HepG2 (cell line): ENCODE data around the gene EPO. TPM values are rescaled to one million over a fixed set of nuclear protein-coding genes. Genes with fewer than 3 reads are reported as not detected.

ENCODE experiments used
- ASH2L ChIP-seq: fragments of 300-600, 200-600 bp; sonication (generic); IDR thresholded peaks from 2 replicates; pipeline ENCODE4 v1.7.0; 2017; ENCODE audit warnings: low read depth, mild to moderate bottlenecking, moderate library complexity, mixed read lengths, low read length; ENCODE audit not compliant: insufficient read length
- CERS6 ChIP-seq: sonication (generic); formaldehyde crosslinking; IDR thresholded peaks from 2 replicates; pipeline ENCODE4 v1.5.0; 2020; ENCODE audit warnings: missing genetic modification reagents
- ESRRA ChIP-seq: sonication (generic); formaldehyde crosslinking; IDR thresholded peaks from 2 replicates; pipeline ENCODE4 v1.5.1; 2020; ENCODE audit warnings: mild to moderate bottlenecking, low read depth, missing genetic modification reagents
- PRDM4 ChIP-seq: sonication (generic); formaldehyde crosslinking; IDR thresholded peaks from 2 replicates; pipeline ENCODE4 v1.9.0; 2021; ENCODE audit warnings: missing genetic modification reagents, borderline replicate concordance
- PRMT3 ChIP-seq: sonication (generic); formaldehyde crosslinking; IDR thresholded peaks from 2 replicates; pipeline ENCODE4 v1.8.1; 2022; ENCODE audit warnings: low read depth, mild to moderate bottlenecking, moderate library complexity, missing genetic modification reagents, borderline replicate concordance
- SIN3A ChIP-seq: IDR thresholded peaks from 2 replicates; pipeline ENCODE4 v1.6.1; 2011; ENCODE audit warnings: low read depth, mild to moderate bottlenecking, control low read depth, low read length, borderline replicate concordance
- SKIL ChIP-seq: sonication (generic); formaldehyde crosslinking; IDR thresholded peaks from 2 replicates; pipeline ENCODE4 v1.8.0; 2022; ENCODE audit warnings: missing genetic modification reagents, mild to moderate bottlenecking, moderate library complexity, borderline replicate concordance
- SP2 ChIP-seq: sonication (generic); formaldehyde crosslinking; IDR thresholded peaks from 2 replicates; pipeline ENCODE4 v1.5.1; 2020; ENCODE audit warnings: mild to moderate bottlenecking, missing genetic modification reagents
- TCF7 ChIP-seq: sonication (generic); IDR thresholded peaks from 2 replicates; pipeline ENCODE4 v1.6.1; 2016; ENCODE audit warnings: antibody characterized with exemption, low read depth
- ZBTB33 ChIP-seq: sonication (generic); formaldehyde crosslinking; IDR thresholded peaks from 2 replicates; pipeline ENCODE4 v1.4.0; 2020; ENCODE audit warnings: missing genetic modification reagents
- ZFP37 ChIP-seq: sonication (generic); formaldehyde crosslinking; IDR thresholded peaks from 2 replicates; pipeline ENCODE4 v1.4.0; 2020; ENCODE audit warnings: missing genetic modification reagents, borderline replicate concordance
- ZFP90 ChIP-seq: sonication (generic); formaldehyde crosslinking; IDR thresholded peaks from 2 replicates; pipeline ENCODE4 v1.8.0; 2022; ENCODE audit warnings: missing genetic modification reagents, mild to moderate bottlenecking, inconsistent platforms, borderline replicate concordance
- ZNF205 ChIP-seq: IDR thresholded peaks from 2 replicates; pipeline ENCODE4 v1.6.1; 2018; ENCODE audit warnings: missing biosample characterization, missing genetic modification reagents
- ZNF235 ChIP-seq: sonication (generic); formaldehyde crosslinking; IDR thresholded peaks from 2 replicates; pipeline ENCODE4 v1.8.1; 2023; ENCODE audit warnings: mild to moderate bottlenecking, missing genetic modification reagents, borderline replicate concordance
- ZNF333 ChIP-seq: sonication (generic); formaldehyde crosslinking; IDR thresholded peaks from 2 replicates; pipeline ENCODE4 v1.4.0; 2020; ENCODE audit warnings: mild to moderate bottlenecking, missing genetic modification reagents, borderline replicate concordance
- ZNF503 ChIP-seq: sonication (generic); formaldehyde crosslinking; IDR thresholded peaks from 2 replicates; pipeline ENCODE4 v1.4.0; 2020; ENCODE audit warnings: missing genetic modification reagents
- ZNF709 ChIP-seq: sonication (generic); formaldehyde crosslinking; IDR thresholded peaks from 2 replicates; pipeline ENCODE4 v1.5.0; 2020; ENCODE audit warnings: mild to moderate bottlenecking, missing genetic modification reagents
- ZNF782 ChIP-seq: sonication (generic); formaldehyde crosslinking; IDR thresholded peaks from 2 replicates; pipeline ENCODE4 v1.4.0; 2020; ENCODE audit warnings: missing genetic modification reagents, mild to moderate bottlenecking, borderline replicate concordance
- polyA plus RNA-seq, 8 experiments: library from polyadenylated mRNA; depleted of rRNA in 3 of 8; stranded (reverse) in 7 of 8; unstranded in 1 of 8; fragments of >200 nt; fragmentation: Illumina TruSeq in 4 of 8; extraction: Trizol in 4 of 8; gene quantifications; 2 replicates each; pipeline versions ENCODE4 v1.2.1 to v1.2.3, GENCODE V29; 2011 to 2016; ENCODE audit warnings: low read depth in 4 of 8, missing spikeins in 1 of 8, mixed read lengths in 1 of 8; ENCODE audit not compliant: insufficient read depth in 1 of 8
- total RNA-seq, 5 experiments: library from RNA; depleted of rRNA; stranded (reverse); fragments of >200 nt; fragmentation: Illumina TruSeq; extraction: Trizol; gene quantifications; 2 replicates each; pipeline ENCODE4 v1.2.3, GENCODE V29; 2016; ENCODE audit warnings: low read depth in 1 of 5

EPO gene
- total and polyA plus RNA-seq, 2 of the 13 experiments (the other 11 are each of a cell fraction or from before 2014, with no cell fraction given) = 10.3 to 25.7 TPM

GRCh38 chr7:100705320-100705752 lies 14.9 kb upstream of the EPO start (continued):
- TF ChIP-seq ZNF503 = no peak
- TF ChIP-seq TCF7 = no peak
- TF ChIP-seq ZNF709 (CRISPR knock-in tag) = peak; percentile 90; the same call in 1 of the 2 replicates
- no peak for TF ChIP-seq ZNF235 (CRISPR knock-in tag)
- 0 out of 2 replicates have a peak, but pooled peaks have one; percentile 23 for TF ChIP-seq ZNF205 (CRISPR knock-in tag)
- peak; percentile 76; the same call in 1 of the 2 replicates for TF ChIP-seq ZNF333
- peak; percentile 17; the same call in 1 of the 2 replicates for TF ChIP-seq SKIL (CRISPR knock-in tag)
- TF ChIP-seq ZBTB33 = 0 out of 2 replicates have a peak, but pooled peaks have one; percentile 22
- no peak for TF ChIP-seq CERS6
- TF ChIP-seq SIN3A = peak; percentile 49; the same call in 1 of the 2 replicates
- 0 out of 2 replicates have a peak, but pooled peaks have one; percentile 28 for TF ChIP-seq ZFP37 (CRISPR knock-in tag)
- TF ChIP-seq ASH2L = no peak
- no peak for TF ChIP-seq PRMT3
- TF ChIP-seq ZFP90 = peak; percentile 69
- TF ChIP-seq PRDM4 = no peak
- no peak; the same call in 1 of the 2 replicates for TF ChIP-seq ZNF782 (CRISPR knock-in tag)
- TF ChIP-seq ESRRA (CRISPR knock-in tag) = no peak
- 0 out of 2 replicates have a peak, but pooled peaks have one; percentile 18 for TF ChIP-seq SP2
